GM12874 (cell line): ENCODE measurements around the gene SLC25A10.

Experiments
- TF ChIP-seq, protein P1 (sequence below): IDR thresholded peaks from 2 replicates; pipeline ENCODE4 v1.5.1; 2011; ENCODE audit warnings: low read depth, mild to moderate bottlenecking, control low read depth, low read length, moderate library complexity; ENCODE audit not compliant: insufficient read depth

SLC25A10 gene

DNA sequence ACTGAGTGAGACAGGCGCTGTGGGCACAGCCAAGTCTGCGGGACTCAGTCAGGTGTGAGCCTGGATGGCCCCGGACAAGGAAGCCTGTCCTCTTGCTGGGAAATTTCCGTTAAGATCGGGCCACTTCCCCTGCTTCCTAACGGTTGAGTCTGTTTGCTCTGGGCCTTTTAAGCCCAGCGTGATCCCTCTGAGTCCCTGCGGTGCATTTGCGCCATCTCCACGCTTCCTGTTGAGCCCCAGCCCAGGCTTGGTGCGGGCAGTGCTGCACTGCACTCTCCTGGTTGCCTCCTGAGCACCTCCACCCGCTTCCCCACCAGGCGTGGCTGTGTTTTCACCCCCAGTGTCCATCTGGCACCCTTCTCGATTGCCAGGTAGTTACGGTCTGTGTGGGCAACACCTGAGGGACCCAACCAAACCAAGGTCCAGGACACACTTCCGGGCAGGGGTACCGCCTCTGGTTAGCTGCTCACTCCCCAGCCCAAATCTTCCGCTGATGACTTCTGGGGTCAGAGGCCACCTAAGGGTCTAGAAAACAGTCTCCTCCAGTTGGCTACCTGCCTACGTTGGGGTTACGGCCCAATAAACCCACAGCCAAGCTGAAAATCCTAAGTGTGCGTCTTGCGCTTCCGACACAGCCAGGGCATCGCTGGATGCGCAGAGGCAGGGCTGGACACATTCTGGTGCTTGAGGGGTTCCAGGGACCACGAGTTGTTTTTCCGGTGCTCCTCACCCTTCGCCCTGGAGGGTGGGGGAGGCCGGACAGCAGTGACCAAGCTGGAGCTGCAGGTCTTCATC, 1.4 kb upstream of the SLC25A10 start:
- TF ChIP-seq, protein P1, sequence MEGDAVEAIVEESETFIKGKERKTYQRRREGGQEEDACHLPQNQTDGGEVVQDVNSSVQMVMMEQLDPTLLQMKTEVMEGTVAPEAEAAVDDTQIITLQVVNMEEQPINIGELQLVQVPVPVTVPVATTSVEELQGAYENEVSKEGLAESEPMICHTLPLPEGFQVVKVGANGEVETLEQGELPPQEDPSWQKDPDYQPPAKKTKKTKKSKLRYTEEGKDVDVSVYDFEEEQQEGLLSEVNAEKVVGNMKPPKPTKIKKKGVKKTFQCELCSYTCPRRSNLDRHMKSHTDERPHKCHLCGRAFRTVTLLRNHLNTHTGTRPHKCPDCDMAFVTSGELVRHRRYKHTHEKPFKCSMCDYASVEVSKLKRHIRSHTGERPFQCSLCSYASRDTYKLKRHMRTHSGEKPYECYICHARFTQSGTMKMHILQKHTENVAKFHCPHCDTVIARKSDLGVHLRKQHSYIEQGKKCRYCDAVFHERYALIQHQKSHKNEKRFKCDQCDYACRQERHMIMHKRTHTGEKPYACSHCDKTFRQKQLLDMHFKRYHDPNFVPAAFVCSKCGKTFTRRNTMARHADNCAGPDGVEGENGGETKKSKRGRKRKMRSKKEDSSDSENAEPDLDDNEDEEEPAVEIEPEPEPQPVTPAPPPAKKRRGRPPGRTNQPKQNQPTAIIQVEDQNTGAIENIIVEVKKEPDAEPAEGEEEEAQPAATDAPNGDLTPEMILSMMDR, result no peak

DNA sequence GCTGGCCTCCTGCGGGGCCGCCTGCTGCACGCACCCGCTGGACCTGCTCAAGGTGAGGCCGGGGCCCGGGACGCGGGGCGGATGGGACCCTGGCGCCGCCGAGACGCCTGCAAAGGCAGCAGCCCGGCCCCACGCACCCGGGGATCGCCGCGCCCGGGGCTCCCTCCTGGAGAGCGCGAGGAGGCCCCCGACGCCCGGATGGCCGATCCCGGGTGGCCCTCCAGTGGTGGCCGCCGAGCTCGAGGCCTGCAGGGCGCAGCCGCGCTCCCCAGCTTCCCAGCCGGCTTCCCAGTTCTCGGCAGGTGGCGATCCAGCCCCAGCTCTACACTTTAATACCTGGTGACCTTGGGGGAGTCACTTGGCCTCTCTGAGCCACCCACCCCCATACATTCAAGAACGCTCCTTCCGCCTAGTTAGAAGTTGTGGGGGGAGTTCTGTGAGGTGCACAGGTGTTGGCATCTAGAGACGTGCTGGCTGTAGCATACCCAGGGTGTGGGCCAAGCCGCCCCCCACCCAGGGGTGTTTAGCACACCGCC, 452 bp downstream of the SLC25A10 start:
- TF ChIP-seq, protein P1, result no peak

DNA sequence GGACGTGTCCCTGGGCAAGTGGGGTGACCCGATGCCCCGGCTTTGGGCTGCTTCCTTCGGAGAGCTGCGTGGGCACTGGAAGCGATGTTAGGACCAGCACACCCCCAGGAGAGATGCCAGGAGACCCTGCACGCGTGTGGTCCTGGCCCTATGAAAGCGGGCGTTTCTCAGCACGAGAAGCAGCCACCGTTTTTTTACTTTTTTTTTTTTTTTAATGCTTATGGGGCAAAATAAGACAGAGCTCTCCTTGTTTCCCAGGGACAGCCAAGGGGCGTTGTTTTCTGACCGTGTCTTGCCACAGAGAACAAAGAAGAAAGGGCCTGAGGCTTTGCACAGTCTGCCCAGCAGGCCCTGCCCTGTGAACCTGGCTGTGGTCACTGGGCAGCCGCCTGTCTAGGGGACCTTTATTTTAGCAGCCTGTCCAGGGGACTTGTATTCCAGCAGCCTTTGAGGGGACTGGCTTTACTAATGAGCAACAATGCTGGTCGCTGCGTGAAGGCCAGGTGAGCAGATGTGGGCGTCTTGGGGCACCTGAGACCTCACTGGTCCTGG, 996 bp downstream of the SLC25A10 start:
- TF ChIP-seq, protein P1, result no peak

DNA sequence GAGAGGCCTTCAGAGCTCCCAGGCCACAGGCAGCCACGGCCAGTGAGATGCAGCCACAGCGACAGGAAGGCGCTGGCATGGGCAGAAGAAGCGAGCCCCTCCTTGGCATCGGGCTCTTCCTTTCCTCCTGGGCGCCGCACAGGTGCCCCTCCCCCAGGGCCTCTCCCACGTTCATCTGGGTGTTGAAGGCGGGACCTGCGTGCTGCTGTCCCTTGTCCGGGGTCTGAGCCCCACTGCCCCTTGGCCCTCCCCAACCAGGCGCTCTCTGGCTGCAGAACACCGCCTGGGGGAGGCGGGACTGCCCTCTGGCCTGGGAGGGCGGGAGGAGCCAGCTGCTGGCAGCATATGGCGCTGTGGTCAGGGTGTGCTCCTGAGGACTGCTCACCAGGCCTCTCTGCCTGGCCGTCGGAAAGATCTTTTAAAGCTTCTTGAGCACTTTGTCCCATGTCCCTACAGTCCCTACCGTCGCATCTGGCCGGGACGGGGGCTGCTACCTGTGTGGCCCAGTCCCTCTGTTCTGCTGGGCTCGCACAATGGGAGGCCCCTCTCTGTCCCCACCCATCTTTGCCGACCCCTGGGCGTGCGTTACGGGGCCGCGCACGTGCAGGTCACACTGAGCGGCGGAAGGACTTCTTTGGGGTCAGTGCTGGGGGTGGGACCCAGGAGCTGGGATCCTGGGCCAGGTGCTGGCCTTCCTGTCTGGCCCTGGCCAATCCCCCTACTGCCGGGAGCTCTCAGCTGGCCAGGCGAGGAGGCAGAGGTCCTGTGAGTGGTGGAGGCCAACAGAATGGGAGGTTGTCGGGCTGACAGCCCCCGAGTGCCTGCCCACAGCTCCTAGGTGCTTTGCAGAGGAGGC, 1.7 kb downstream of the SLC25A10 start:
- TF ChIP-seq, protein P1, result no peak

DNA sequence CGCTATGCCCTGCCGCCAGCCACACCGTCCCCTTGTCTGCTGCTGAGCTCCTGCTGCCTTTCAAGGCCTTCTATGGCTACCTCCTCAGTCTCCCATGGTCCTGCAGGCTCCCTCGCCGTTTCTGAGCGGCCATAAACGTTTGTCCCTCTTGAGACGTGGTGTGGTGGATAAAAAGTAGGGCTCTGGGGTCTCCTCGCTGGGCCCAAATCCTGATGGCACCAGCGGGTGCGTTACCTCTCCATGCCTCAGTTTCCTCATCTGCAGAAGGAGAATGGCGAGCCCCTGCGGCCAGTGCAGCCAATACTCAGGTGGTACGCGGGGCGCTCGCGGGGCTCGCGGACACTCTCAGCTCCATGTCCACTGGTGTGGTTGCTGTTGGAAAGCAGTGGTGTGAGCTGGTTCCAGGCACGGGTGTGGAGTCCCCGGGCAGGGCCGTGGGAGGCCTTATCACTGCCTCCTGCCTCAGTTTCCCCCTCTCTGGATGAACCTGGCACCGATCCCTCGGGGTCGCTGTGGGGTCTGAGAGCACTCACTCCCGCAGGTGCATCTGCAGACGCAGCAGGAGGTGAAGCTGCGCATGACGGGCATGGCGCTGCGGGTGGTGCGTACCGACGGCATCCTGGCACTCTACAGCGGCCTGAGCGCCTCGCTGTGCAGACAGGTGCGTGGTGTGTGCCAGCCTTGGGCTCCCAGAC, 2.5 kb downstream of the SLC25A10 start:
- TF ChIP-seq, protein P1, result no peak

DNA sequence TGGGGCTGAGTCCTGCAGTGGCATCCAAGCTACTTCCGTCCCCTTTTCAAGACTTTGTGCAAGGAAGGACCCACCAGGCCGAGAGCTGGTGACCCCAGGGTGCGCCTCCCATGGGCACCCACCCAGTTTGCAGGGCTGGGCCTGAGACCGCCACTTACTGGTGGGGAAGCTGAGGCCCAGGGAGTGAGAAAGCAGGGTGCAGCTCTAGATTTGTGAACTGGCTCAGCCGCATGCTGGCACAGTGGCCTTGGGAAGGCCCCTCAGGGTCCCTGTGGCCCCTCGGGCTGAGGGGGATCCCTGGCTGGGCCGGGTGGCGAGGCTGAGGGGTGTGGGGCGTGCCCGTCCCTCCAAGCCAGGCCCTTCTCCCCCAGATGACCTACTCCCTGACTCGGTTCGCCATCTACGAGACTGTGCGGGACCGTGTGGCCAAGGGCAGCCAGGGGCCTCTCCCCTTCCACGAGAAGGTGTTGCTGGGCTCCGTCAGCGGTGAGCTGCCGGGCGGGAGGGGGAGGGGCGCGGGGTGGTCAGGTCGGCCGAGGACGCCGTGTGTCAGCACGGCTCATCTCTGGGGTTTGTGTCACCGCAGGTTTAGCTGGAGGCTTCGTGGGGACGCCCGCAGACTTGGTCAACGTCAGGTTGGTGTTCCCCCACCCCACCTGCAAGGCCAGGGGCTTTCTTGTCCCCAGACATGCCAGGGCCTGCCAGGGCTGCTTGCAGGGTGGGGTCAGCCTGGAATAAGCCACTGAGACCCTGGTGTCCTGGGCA, 3.2 kb downstream of the SLC25A10 start:
- TF ChIP-seq, protein P1, result no peak
